Measurements from ENCODE around the gene MPHOSPH9.

Gene MPHOSPH9

DNA sequence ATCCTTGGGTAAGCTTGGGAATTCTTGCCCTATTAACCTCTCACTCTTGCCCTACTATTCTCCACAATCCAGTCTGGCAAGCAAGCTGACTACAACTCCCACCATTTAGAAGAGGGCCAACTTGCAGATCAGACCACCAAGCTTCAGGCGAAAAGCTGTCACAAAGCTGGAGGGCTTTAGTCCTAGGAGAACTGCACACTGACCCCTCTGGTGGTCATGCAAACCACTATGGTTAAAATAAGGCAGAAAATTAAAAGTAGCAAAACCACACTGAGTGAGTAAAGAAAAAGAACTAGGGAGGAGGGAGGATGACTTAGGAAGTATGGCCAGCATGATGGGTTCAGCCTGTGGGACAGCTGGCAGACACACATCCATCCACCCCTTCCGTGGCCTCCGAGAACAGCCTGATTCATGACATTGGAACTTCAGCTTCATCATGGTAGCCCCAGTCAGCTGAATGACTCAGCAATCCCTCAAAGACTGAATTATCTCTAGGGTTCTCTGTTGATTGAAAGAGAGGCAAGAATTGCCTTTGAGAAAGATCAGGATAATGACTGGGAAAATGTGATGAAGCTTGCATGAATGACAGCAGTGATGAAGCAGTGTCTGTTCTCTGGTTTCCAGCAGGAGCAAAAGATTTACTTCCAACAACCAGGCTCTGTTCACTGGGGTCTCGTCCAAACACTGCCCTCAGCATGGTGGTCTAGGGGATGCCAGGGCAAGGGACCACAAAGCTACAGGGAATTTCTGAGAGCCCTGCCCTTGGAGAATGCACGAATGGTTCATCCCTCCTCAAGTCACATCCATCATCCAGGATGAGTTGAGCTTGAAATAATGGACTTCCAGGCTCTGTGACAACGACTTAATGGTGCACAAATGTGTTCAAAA, 106.4 kb downstream of the MPHOSPH9 start:
- DNase-seq (ENCODE audit: low read depth in 3 of 3) = no peak

DNA sequence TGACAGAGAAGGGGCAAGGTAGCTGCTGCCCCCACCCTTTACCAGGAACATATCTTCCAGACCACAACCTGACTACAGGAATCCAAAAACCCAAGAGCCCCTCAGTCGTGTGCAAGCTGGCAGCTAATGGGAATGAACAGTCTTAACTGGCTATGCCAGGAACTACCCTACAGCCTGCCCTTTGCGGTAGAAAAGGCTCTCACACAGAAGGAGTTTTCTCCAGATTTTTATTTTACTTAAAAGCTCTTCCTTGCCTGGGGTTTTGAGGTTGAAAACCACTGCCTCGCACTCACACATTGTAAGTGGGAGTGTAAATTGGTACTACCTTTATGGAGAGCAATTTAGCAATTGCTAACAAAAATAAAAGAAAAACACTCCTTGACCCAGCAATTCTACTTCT, 110.3 kb downstream of the MPHOSPH9 start:
- no peak for DNase-seq (ENCODE audit: low read depth in 3 of 3)

DNA sequence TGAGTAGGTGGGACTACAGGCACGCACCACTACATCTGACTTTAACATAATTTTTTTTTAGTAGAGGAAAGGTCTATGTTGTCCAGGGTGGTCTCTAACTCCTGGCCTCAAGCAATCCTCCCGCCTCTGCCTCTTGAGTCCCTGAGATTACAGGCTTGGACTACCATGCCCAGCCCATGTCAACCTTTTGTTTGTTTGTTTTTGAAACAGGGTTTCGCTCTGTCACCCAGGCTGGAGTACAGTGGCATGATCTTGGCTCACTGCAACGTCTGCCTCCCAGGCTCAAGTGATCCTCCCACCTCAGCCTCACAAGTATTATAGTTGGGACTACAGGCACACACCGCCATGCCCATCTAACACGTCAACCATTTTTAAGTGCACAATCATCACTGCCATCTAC, 111.3 kb downstream of the MPHOSPH9 start:
- no peak for DNase-seq (ENCODE audit: low read depth in 3 of 3)

DNA sequence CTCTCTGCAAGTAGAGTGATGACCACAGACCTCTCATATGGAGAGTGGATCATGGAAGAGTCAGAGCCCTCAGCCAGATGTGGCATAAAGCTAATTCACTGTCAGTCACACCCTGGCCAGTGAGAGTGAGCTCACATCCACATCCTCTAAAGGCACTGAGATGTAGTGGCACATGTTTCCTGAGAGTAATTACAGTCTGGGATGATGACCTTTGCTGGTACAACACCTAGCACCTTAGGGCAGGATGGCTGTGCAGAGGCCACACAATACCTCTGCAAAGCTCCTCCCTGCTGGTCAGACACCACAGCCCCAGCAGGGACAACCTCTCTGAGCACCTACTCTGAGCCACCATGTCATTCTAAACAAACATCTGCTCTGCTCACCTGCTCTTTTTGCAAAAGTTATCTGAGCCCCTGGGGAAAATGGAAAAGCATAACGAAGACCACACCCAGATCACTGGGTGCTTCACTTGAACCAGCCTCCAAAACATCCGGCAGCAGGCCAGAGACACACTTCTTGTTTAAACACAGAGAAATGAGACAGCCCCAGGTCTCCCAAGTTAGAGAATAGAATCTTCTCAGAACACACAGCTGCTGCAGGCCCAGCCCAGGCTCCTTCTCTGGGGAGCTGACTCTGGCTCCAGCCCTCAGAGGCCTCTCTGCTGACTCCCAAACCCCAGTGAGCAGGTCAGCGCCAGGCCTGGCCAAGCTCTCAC, 112.3 kb downstream of the MPHOSPH9 start:
- no peak for DNase-seq (ENCODE audit: low read depth in 3 of 3)

DNA sequence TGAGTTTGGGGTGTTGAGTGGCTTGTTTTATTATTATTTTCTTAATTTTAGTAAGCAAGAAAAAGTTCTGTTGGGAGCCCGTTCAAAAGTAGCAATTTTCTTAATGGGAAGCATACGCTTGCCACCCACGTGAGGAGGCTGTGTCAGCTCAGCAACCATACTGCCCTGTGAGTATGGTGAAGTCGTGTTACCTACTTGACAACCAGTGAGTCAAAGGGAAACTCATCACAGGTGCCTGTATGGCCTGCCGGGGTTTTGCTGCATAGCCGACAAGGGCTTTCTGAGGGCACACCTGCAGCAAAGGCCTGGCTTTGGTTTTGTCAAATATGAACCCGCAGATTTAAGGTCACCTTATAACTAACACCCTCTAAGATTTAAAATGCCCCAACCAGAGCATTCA, 113.1 kb downstream of the MPHOSPH9 start:
- DNase-seq (ENCODE audit: low read depth in 3 of 3) = peak in 2 of 3 donors; percentile 21 to 34

DNA sequence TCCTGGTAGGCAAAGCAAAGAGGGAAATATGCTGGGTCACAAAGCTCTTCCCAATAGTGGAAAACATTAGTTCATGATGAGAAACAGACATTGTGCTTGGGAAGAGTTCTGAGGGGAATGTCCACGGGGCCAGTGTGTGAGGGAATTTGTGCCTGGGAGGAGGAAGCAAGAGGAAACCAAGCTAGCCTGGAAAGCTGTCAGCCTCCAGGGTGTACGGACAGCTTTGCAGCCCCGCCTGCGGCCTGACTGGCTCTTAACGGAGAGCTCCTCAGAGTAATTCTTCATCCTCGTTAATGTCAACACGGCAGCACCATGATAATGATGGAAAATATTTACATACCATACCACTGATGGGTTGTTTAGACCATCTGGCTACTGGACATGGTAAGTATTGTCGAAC, 114.4 kb downstream of the MPHOSPH9 start:
- DNase-seq (ENCODE audit: low read depth in 3 of 3) = no peak

DNA sequence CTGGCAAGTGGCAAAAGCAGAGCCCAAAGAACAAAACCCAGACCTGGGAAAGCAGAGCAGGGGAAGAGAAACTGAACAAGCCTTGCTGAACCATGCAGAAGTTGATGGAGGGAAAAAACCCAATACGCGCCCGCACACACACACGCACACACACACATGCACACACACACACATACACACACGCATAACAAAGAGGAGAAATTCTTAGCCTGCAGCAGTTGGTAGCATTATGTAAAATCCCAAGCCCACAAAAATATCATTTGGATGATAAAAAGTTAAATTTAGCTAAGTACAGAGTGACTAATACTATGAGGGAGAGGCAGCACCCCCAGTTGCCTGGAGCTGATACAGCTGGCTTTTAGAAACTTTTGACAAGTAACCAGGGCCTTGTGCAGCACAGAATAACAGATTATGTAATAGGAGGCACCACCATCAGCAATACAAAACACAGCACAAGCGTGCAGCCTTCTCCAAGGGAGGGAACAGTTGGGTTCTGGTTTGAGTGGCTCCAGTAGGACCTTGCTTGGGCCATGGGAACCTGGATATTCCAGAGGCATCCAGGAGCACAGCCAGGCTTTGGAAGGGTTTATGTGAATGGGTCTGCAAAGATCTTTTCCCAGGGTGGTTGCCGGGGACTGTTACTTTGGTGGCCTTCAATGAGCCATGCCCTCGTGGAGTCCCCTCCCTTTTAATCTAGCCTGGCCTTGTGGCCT, 117.4 kb downstream of the MPHOSPH9 start:
- no peak for DNase-seq (ENCODE audit: low read depth in 3 of 3)

DNA sequence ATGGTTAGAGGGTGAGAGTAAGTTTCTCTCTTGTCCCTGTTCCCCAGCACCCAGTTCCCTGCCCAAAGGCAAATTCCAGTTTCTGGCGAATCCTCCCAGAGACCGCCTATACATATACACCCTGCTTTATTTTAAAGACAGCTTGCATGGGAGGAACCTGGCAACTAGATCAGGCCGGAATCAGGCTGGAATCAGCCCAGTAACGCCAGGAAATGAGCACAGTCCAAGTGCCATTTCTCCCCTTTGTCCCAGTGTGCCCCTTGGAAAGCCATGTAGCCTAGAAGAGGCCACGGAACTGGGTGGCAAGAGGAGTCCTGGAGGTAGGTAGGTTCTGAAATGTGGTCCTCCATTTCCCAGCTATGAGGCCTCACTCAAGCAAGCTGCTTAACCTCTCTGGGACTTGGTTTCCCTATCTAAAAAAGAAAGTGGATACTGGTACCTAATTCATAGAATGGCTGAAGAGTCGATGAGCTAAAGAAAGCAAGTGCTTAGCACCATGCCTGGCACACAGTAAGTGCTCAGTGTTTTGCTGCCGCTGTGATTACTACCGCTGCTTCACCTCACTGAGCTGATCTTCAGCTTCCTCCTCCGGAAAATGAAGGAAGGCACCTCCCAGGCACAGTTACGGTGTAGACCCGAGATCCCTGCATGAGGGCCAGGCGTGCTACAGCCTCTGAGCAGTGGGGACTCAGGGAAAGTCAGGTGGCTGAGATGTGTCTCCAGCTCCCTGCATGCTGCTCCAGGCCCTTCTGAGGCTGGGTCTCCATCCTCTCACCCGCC, 118.4 kb downstream of the MPHOSPH9 start:
- no peak for DNase-seq (ENCODE audit: low read depth in 3 of 3)

DNA sequence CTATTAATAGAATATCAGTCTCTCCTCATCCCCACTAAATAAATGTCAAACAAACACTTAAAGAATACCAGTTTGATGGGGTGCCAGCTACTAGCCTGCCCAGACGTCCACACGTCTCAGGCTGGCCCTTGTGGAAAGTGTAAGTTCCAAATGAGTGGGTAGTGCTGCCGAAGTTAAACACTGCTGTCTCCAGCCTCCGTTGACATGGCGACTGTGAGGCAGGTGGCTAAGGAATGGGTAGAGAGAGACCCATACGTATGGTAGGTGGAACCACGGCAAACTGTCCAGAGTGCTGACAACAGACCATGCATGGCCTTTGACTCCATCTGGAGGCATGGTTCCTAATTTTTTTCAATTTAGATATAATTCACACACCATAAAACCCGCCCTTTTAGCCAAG, 119.9 kb downstream of the MPHOSPH9 start:
- no peak for DNase-seq (ENCODE audit: low read depth in 3 of 3)

DNA sequence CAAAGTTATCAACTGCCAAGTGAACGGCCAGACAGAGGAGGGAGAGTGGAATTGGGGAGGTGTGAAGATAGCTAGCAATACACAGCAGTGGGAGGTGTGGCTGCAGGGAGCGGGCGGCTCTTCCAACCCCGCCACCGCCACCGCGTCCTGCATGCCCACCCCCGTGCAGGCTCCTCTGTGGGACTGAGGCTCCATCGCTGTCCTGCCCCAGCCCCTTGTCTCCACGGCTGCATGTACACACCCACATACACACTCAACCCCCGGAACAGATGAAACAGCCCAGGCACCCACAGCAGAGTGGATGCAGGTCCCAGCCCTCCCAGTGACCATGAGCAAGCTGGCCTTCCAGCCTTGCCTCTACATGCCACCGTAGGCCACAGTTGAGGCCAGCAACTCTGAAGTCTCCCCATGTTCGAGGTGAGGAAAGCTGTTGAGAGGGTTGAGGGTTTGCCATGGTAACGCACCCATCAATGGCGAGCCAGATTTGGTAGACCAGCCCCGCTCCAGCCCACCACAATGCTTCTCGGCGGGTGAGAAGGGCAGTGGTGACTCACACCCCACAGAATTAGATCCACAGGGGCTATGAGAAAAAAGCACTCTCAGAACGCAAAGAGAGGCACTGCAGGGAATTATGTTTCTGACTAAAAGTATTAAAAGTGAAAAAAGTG, 121.3 kb downstream of the MPHOSPH9 start:
- DNase-seq (ENCODE audit: low read depth in 3 of 3) = no peak

DNA sequence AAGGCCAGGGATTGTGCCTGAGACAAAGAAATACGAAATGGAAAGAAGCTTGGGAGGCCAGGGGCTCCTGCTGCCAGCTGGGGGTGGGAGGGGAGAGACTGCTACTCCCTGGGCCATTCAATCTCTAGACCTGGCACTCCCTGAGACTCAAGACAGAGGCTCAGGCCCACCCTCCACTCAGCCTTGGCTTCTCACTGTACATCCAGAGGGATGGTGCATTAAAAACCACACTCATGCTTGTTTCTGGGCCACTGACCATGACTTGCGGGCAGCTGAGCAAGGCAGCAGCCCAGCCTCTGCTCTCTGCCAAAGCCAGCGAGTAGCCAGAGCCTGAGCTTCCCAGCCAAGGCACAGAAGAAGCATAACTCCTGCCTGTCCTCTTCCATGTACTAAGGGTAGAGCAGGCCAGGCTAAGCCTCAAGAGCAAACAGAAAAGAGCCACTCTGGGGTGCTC, 123.6 kb downstream of the MPHOSPH9 start:
- no peak for DNase-seq (ENCODE audit: low read depth in 3 of 3)

DNA sequence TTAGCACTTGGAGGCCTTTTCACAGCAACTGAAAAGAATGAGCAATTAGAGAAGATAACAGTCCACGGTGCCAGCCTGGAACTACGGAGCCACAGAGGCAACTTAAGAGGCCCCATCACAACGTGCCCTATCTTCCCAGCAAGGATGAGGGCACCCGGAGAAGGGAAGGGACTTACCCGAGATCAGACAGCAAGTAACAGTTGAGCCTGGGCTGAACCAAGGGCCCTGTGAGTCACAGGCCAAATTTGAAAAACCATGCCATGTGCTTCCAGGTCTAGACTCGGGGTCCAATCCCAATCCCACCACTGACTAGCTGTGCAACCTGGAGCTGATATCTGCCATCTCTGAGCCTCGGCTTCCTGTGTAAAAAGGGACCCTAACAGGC, 124.3 kb downstream of the MPHOSPH9 start:
- DNase-seq (ENCODE audit: low read depth in 3 of 3) = no peak

DNA sequence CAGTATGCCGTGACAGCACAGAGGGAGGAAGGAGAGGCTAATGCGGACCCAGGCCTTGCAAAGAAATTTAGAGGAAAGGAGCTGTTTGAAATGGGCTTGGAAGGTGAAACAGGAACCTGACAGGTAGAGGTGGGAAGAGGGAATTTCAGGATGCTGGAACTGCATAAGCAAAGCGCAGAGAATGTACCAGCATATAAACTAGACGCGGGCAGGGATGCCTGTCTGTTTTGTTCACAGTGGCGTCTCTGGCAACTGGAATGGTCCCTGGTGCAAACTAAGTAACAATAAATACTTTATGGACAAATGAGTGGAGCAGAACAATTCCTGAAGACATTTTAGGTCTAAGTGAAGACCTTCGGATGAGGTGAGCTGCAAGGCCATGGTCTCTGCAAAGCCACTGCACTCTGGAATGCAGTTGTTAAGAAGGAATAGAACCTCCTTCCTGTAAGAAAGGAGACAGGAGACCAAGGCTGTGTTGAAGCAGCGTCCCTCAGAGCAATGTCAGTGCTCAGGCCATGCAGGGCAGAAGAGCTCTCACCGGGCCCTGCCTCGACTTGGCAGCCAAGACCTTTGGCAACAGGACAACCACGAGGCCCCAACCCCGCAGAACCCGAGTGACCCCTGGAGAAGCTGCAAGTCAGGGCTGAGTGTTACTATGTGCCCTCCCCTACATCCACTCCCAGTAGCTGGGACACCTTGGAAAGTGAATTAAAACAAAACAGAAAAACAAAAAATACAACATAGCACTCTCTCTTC, 124.8 kb downstream of the MPHOSPH9 start:
- no peak for DNase-seq (ENCODE audit: low read depth in 3 of 3)

DNA sequence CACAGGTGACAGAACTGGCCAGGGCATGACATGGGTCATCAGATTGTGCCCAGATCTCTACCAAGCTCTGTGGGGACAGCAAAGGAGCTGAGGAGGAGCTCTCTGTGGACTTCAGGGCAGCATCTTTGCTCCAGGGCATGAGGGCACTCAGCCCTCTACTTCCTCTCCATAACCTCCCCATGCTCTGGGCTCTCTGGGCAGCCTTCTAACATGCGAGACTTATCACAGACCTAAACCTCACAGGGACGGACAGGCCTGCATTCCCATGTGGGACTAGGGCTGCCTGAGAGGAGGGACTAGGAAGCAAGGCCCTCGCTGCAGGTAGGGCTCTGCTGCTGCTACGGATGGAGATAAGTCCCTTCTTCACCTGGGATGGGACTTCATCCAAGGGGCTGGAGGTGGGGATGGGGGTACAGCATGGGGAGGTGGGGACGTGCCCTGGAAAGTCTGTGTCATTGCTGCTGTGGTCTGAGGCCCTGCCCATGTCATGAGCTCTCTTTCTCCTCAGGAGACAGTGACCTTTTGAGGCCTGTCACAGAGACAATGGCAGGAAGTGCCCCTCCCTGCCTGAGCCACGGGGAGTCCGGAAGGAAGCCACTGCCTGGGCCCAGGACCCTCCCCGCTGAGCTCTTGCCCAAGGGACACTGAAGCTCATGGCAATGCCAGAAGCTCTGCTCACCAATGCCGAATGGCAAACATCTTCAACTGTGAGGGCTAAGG, 126.1 kb downstream of the MPHOSPH9 start:
- peak in 2 of 3 donors; percentile 41 to 55 for DNase-seq (ENCODE audit: low read depth in 3 of 3)

DNA sequence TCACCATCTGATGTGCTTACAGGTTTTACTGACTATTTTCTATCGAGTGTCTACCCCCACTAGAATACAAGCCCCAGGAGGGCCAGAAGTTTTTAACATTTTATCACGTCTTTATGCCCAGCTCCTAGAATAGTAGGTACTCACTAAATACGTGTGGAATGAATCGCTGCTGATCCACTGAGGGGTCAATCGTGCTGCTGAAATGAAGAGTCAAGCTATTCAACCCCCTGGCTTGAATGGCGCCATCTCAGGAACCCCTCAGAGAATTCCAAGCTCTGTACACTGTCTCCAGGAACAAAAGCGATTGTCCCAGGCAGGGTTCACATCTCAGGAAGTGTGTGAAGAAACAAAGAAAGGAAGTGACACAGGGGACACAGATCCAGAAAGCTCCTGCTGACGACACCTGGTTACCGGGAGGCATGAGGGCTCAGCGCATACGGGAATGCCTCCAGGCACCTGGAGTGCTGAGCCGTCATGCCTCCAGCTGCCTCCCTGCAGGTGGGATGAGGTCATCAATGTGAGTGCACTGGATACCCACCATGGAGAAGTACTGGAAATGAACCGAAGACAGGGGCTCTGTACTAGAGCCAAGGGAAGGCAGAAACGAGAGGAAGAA, 127.6 kb downstream of the MPHOSPH9 start:
- no peak for DNase-seq (ENCODE audit: low read depth in 3 of 3)

DNA sequence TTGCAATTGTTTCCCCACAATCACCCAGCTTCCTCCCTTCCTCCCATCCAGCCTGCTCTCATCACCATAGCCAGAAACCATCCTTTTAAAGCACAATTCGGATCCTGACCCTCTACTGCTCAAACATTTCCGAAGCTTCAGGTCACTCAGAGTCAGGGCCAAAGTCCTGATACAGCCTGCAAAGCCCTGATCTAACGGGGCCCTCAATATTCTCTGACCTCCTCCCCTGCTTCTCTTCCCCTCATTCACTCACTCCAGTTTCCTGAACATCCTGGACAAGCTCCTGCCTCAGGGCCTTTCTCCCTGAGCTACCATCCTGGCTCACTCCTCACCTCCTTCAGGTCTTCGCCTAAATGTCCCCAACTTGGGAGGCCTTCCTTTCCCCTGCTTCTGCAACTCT, 128.1 kb downstream of the MPHOSPH9 start:
- no peak for DNase-seq (ENCODE audit: low read depth in 3 of 3)

Data from stimulated activated CD4-positive, alpha-beta T cell treated with anti-CD3 and anti-CD28 coated beads, TNF-alpha, amount 100 ng/mL, for 48 hours (primary cell).